ENCODE measurements around the gene LRRC8D. TPM values are rescaled to one million over a fixed set of nuclear protein-coding genes. Genes with fewer than 3 reads are reported as not detected.
"Not testable (repeated sequence)": the region's sequence is repeated elsewhere in the genome, so short reads cannot be mapped to it uniquely, and the experiment has no call there.

Gene LRRC8D
- total RNA-seq, 1 donor from 2014 or later = 10.0 TPM

- no peak for DNase-seq (ENCODE audit: low read depth in 2 of 2)
Measured at GRCh38 chr1:89955311-89956205, 134.7 kb downstream of the LRRC8D start.

GRCh38 chr1:89957107-89957506 is 136.3 kb downstream of the LRRC8D start:
- no peak for DNase-seq (ENCODE audit: low read depth in 2 of 2)

- DNase-seq (ENCODE audit: low read depth in 2 of 2) = no peak
Measured at GRCh38 chr1:89958851-89959654, 138.2 kb downstream of the LRRC8D start.

- DNase-seq (ENCODE audit: low read depth in 2 of 2) = no peak
Measured at GRCh38 chr1:89959719-89960118, 138.9 kb downstream of the LRRC8D start.

- DNase-seq (ENCODE audit: low read depth in 2 of 2) = peak in 1 of 2 donors; percentile 71
Measured at GRCh38 chr1:89962024-89962741, 141.4 kb downstream of the LRRC8D start.

- DNase-seq (ENCODE audit: low read depth in 2 of 2) = no peak
Measured at GRCh38 chr1:89962742-89963075, 141.9 kb downstream of the LRRC8D start.

- peak; percentile 40 to 85 for DNase-seq (ENCODE audit: low read depth in 2 of 2)
Measured at GRCh38 chr1:89965193-89965768, 144.4 kb downstream of the LRRC8D start.

- DNase-seq (ENCODE audit: low read depth in 2 of 2) = peak in 1 of 2 donors; percentile 55
Measured at GRCh38 chr1:89966656-89967055, 145.8 kb downstream of the LRRC8D start.

GRCh38 chr1:89971600-89971999 is 150.8 kb downstream of the LRRC8D start:
- DNase-seq (ENCODE audit: low read depth in 2 of 2) = no peak

- no peak for DNase-seq (ENCODE audit: low read depth in 2 of 2)
Measured at GRCh38 chr1:89972024-89972423, 151.2 kb downstream of the LRRC8D start.

- DNase-seq (ENCODE audit: low read depth in 2 of 2) = no peak
Measured at GRCh38 chr1:89973471-89974127, 152.8 kb downstream of the LRRC8D start.

- no peak for DNase-seq (ENCODE audit: low read depth in 2 of 2)
Measured at GRCh38 chr1:89974256-89974655, 153.4 kb downstream of the LRRC8D start.

GRCh38 chr1:89974696-89975470 is 154.1 kb downstream of the LRRC8D start:
- DNase-seq (ENCODE audit: low read depth in 2 of 2) = peak in 1 of 2 donors; percentile 13

- no peak for DNase-seq (ENCODE audit: low read depth in 2 of 2)
Measured at GRCh38 chr1:89975540-89976125, 154.8 kb downstream of the LRRC8D start.

GRCh38 chr1:89978755-89979154 is 157.9 kb downstream of the LRRC8D start:
- DNase-seq (ENCODE audit: low read depth in 2 of 2) = no peak

GRCh38 chr1:89980605-89981004 is 159.8 kb downstream of the LRRC8D start:
- no peak for DNase-seq (ENCODE audit: low read depth in 2 of 2)

- not testable (repeated sequence) for DNase-seq (ENCODE audit: low read depth in 2 of 2)
Measured at GRCh38 chr1:89982846-89983245, 162.0 kb downstream of the LRRC8D start.

GRCh38 chr1:89984564-89985116 is 163.8 kb downstream of the LRRC8D start:
- DNase-seq (ENCODE audit: low read depth in 2 of 2) = not testable (repeated sequence)

- DNase-seq (ENCODE audit: low read depth in 2 of 2) = peak in 1 of 2 donors; percentile 13
Measured at GRCh38 chr1:89986020-89986419, 165.2 kb downstream of the LRRC8D start.

Measured in dermis microvascular lymphatic vessel endothelial cell (primary cell).